Left renal pelvis (tissue), 4 donors: ENCODE data around the gene FKBP10. TPM values are rescaled to one million over a fixed set of nuclear protein-coding genes. Genes with fewer than 3 reads are reported as not detected.
A peak's percentile ranks its signal among the peaks of the same experiment; 100 is the strongest.
"Not testable (repeated sequence)": the region's sequence is repeated elsewhere in the genome, so short reads cannot be mapped to it uniquely, and the experiment has no call there.

Experiments
- DNase-seq, 4 donors: peaks; one replicate each; pipeline ENCODE4 v3.0.0-alpha.2; 2013; ENCODE audit warnings: low read depth in 4 of 4, low spot score in 3 of 4
- polyA plus RNA-seq, 4 donors: library from polyadenylated mRNA; unstranded; fragments of 120-200 nt; gene quantifications; one replicate each; pipeline ENCODE4 v1.2.1, GENCODE V29; 2013; ENCODE audit not compliant: insufficient read length in 4 of 4

FKBP10 gene
- polyA plus RNA-seq, 4 donors: 141 to 260 (median 161) TPM

DNA sequence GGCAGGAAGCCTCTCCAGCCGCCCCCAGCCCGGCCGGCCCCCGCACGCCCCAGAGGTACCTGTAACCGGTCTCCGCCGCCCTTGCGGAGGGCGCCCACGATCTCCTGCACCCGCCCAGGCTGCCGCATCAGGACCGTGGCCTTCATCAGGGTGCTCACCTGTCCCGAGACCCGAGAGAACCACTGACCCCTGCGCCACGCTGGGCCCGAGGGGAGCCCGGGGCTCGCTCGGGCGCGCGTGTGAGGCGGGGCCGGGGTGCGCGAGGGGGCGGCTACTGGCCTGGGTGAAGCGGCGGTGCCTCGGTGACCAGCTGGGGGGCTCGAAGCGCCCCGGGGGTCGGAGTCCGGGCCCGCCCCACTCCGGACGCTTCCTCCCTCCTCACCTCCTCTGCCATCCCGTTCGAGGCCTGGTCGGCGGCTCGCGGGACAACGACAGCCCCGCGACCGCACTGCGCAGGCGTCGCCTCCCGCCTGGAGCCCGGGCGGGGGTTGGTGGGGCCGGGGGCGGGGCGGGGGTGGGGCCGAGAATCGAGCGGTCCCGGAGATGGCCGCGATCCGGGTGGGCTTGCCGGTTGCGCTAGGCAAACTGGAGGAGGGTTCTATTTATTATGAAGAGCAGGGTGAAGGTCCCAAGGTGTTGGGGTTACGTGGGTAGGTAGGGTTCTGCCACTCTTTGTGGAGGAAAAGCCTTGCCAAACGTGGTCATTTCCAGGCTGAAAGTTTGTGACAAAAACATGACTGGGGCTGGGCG is 23.2 kb downstream of the FKBP10 start, which contains the start of gene NT5C3B:
Gene NT5C3B, minus strand, starts transcription at position 433 of the 750 bp plus-strand sequence. Its CDS starts 39 bp downstream, at position 394.
- no peak for DNase-seq

DNA sequence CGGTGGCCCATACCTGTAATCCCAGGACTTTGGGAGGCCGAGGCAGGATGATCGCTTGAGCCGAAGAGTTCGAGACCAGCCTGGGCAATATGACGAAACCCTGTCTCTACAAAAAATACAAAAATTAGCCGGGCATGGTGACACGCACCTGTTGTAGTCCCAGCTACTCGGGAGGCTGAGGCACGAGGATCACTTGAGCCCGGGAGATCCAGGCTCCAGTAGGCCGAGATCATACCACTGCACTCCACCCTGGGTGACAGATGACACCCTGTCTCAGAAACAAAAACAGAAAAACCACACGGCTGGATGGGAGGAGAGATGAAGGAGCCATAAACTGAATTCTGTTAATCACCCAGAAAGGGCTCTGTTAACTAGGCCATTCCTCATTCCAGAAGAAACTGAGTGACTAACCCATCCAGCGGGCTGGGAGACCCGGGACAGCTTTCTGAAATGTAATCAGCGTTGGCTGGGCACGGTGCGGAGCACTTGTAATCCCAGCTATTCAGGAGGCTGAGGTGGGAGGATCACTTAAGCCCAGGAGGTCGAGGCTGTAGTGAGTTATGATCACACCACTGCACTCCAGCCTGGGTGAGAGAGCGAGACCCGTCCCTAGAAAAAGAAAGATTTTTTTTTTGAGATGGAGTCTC is 23.9 kb downstream of the FKBP10 start:
- no peak for DNase-seq

DNA sequence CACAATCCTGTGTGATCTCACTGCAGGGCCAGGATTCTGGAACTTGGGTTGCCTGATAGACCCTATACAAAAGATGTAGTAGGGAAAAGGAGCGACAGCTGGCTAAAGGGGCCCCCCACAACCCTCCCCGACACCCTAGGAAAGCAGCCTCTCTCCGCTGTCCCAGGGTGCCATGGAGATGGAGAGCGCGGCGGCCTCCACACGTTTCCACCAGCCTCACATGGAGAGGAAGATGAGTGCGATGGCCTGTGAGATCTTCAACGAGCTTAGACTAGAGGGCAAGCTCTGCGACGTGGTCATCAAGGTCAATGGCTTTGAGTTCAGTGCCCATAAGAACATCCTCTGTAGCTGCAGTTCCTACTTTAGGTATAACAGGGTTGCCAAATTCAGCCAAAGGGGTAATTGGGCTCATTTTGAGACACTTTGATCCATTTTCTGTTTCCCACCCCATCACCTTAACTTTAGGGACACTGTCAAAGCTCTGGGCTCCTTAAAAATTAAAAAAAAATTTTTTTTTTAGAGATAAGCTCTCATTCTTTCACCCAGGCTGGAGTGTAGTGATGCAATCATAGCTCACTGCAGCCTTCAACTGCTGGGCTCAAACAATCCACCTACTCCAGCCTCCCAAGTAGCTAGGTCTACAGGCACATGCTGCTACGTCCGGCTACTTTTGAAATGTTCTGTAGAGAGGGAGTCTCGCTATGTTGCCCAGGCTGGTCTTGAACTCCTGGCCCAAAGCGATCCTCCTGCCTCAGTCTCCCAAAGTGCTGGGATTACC is 25.1 kb downstream of the FKBP10 start, which contains the start of gene KLHL10:
Gene KLHL10, plus strand, starts transcription at position 65 of the 778 bp plus-strand sequence. Its CDS starts 108 bp downstream, at position 173.
- no peak for DNase-seq

DNA sequence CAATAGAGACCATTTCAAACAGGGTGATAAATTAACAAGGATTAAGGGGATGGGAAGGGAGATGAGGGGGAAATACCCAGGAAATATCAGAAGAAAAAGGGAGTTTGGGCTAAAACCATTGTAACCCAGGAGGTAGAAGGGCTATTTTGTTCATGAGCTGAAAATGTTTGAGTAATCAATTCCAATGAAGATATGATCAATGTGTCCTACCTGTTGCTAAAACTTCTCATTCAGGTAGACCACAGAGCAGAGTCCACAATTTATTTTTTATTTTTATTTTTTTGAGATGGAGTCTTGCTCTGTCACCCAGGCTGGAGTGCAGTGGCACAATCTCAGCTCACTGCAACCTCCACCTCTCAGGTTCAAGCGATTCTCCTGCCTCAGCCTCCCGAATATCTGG is 26.6 kb downstream of the FKBP10 start:
- DNase-seq: not testable (repeated sequence)

DNA sequence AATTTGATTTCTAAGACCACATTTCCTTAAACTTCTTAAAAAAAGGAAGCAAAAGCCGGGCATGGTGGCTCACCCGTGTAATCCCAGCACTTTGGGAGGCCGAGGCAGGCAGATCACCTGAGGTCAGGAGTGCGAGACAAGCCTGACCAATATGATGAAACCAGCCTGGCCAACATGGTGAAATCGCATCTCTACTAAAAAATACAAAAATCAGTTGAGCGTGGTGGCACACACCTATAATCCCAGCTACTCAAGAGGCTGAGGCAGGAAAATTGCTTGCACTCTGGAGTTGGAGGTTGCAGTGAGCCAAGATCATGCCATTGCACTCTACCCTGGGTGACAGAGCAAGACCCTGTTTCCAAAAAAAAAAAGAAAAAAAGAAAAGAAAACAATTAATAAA is 28.0 kb downstream of the FKBP10 start:
- not testable (repeated sequence) for DNase-seq

DNA sequence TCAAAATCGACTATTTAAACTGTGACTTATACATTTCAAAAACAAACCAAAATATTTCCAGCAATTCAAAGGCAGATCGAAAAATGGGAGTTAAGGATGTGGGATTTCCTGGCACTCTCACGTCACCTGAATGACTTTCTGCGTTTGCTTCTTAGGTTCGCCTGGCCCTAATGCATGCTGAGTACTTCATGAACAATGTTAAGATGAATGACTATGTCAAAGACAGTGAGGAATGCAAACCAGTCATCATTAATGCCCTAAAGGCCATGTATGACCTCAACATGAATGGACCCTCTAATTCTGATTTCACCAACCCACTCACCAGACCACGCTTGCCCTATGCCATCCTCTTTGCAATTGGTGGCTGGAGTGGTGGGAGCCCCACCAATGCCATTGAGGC is 32.2 kb downstream of the FKBP10 start:
- no peak for DNase-seq

DNA sequence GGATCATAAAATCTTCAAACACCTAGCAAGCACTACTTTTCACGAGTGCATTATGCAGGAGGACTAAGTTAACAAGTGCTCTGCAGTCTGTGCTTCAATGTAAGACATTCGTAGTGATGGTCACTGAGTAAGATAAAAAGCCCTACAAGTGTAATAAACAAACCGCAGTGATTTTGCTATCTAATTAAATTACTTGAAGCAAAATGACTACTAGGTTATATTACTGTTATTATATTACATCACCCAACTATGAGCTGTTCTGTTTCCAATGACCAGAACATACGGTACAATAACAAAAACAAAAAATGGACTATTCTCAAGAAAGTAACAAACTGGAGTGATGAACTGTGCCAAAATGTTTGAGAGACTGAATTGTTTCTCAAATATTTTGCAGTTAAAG is 36.0 kb downstream of the FKBP10 start:
- no peak for DNase-seq

DNA sequence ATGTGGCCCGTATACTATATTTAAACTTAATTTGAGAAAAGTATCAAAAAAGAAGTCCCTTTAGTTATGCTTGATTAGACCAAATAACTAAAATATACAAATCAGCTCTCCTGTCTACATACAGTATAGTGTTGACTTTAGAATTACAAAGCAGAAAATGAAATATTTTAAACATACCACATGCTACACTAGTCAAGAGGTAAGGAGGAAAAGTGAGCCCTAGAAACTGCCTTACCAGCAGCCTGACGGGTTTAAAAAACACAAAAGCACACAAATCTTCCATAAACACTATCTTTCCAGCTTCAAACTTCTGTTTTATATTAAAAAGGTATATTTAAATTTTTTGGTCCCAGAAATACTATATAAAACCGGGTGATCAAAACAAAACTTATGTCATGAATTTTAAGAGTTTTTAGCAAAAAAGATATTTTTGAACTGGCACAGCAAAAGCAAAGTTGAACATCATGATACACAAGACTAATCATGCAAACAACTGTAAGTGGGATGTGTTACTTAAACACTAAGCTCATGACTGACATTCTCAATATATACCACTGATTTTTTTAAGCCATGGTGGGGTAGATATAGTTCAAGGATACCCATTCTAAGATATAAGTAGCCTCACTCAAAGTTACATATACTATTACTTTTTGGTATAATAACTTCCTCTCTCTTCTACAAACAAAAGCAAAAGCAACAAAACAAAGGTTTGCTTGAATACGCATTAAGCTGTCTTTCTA is 36.6 kb downstream of the FKBP10 start:
- DNase-seq: no peak

DNA sequence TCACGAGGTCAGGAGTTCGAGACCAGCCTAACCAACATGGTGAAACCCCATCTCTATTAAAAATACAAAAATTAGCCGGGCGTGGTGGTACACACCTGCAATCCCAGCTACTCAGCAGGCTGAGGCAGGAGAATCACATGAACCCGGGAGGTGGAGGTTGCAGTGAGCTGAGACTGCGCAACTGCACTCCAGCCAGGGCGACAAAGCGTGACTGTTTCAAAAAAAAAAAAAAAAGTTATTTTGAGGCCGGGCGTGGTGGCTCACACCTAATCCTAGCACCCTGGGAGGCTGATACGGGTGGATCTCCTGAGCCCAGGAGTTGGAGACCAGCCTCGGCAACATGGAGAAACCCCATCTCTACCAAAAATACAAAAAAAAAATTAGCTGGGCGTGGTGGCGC is 38.6 kb downstream of the FKBP10 start:
- not testable (repeated sequence) for DNase-seq

DNA sequence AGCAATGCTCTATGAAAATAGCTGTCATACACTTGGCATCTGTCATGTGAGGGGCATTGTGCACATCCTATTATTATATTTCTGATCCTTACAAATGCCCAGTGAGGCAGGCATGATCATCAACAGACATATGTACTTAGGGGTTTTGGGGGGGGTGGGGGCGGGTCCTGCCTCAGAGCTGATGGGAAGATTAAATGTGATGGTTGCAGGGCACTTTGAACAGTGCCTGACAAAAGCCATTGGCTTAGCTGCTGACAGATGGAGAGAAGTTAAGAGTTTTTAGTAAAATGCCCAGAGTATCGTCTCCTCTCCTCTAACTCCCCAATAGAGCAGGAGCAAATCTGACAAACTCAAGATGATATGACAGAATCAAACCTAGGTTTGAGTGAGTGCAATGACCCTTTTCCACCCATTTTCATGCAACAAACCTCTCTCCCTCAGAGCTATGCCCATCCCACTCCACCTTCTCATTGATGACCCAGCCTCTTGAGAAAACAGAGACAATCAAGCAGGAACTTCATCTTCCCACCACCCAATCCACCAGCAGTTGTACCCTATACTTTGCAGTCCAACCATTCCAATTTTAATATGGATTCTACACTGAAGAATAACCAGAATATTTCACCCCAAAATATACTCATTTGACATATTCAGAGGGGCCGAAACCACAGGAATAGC is 47.6 kb downstream of the FKBP10 start:
- DNase-seq: no peak

DNA sequence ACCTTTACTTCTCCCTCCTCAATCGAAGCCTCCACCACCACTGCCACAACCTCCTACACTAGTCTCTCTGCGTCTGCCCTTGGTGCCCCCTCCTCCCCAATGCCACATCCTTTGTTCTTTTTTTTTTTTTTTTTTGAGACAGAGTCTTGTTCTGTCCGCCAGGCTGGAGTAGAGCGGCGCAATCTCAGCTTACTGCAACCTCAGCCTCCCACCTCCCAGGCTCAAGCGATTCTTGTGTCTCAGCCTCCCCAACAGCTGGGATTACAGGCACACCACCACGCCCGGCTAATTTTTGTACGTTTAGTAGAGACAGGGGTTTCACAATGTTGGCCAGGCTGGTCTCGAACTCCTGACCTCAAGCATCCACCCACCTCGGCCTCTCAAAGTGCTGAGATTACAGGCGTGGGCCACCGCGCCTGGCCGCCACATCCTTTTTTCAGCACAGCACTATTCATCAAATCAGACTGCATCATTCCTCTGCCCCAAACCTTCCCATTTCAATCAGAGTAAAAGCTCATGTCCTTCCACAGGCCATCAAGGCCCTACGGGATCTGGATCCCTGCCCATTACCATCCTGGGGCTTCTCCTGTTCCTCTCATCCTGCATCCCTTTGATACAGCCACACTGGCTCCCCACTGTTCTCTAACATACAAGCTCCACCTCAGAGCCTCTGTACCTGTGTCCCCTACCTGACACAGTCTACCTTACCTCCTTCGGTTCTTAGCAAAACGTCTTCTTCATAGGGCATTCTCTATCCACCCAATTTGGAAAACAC is 50.5 kb downstream of the FKBP10 start:
- no peak for DNase-seq

DNA sequence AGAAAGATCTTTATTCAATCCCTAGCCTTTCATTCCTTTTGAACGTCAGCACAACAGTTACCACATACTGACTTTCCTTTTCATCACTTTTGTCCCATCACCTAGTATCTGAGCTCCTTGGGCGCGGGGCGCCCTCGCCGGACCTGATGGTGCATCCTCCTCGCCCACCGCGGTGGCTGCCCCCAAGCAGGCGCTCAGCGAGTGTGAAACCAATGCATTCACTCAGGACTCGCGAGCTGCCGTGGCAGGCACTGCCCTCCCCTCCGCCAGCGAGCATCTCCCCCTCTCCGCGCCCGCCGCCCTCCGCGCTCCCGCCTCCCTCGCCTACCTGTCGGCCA is 51.7 kb downstream of the FKBP10 start:
- peak in 1 of 4 donors; percentile 26 for DNase-seq

DNA sequence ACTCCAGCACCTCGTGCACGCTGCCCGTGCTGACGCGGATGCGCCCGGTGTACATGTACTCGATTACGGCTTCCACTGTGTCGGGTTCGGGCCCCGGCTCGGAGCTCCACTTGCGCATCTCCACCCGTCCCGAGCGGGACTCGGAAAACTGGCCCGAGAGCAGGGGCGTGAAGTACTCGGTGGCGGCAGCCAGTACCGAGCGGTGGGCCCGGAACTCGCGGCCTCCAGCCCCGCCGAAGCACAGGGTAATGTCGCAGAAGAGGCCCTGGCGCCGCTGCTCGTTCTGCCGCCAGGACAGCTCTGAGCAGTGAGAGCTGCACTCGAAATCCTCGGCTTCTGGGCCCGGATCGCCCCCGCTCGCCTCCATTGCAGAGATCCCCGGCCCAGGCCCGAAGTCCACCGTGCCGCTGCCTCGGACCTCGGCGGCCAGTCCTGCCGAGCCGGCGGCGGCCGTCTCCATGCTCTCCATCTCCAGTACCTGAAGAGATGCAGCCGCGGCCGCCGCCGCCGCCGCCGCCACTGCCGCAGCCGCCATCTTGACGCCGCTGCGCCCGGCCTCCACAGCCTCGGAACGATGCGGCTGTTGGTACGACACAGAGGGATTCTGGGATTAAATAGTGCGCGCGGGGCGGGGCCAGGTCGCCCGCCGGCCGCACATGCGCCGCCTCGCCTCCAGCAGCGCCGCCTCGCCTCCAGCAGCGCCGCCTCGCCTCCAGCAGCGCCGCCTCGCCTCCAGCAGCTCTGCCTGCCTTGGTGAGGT is 52.2 kb downstream of the FKBP10 start, which contains the start of gene KLHL11:
Gene KLHL11, minus strand, starts transcription at position 588 of the 760 bp plus-strand sequence. Its CDS starts 53 bp downstream, at position 535.
- DNase-seq: peak; percentile 68 to 83 (median 80)

DNA sequence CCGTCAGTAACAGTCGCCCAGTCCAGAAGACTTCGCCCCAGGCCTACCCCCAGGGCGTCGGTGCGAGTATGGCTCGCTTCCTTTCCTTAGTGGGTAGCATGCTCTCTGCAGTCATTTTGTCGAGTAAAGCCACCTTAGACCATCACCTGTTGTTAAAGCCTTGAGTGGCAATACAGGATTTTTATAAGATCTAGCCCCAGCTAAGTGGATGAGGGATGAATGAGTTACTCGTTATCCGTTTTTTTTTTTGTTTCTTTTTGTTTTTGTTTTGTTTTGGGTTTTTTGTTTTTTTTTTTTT is 52.7 kb downstream of the FKBP10 start:
- peak in 1 of 4 donors; percentile 29 for DNase-seq

DNA sequence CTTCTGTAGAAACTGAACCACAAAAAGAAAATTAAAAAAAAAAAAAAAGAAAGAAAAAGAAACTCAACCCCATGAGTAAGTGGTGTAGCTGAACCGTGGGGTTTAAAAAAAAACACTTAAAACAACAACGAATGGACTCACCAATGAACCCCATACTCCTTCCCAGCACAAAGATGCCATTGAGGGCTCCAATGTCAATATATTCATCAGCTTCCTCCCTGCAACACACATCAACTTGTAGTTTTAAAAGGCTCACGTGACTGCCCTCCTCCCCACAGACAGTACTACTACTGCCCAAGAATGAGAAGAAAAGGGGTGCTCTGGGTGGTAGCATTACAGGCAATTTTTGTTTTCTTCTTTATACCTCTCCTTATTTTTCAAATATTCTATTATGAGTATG is 55.8 kb downstream of the FKBP10 start:
- DNase-seq: no peak

DNA sequence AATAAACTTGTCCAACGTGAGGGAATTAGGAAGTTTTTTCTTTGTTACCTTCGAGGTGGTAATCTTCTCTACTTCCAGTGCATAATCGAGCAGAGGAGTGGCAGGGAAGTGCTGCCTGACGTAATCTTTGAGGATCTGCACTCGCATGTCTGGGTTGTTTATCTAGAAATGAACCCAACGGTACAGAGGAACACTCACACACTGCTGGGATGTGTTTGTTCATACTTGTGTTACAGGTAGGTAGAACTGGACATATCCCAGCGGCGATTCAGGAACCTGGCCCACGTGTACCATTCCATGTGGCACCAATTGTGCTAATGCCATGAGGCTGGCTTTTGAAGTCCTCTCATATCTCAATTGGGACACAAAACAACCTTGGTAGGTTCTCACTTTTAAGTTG is 56.6 kb downstream of the FKBP10 start:
- DNase-seq: no peak

DNA sequence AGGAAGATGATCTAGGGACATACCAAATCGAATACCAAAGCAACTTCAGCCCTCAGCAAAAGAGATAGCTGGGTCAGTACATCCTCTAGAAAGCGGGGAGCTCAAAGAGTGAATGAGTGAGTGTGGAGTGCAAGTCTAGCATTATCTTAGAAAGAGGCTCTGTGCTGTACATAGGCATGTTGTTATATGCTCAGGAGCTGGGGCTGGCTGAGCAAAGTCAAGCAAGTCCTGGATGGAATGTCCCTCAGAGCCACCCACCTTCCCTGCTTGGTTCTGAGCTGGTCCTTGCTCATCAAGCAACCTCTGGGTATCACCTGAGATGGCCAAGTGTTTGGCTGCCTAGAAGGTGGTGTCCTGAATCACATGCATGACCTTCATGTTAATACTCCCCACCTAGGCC is 57.3 kb downstream of the FKBP10 start:
- DNase-seq: no peak

DNA sequence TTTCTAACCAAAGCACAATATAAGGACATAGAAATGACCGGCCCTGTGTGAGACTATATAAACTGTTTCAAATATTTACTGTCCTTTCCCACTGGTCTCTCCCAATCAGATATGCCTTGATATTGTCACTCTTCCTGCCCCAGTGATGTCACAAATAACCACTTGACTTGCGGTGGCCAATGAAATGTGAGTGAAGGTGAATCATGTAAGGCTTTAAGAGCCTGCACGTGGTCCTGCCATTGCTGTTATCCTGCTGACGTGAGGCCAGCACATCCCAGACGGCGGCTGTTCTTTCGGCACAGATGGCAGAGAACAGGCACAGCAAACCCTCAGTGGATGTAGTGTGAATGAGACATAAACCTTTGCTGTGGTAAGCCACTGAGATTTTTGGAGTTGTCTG is 57.8 kb downstream of the FKBP10 start:
- no peak for DNase-seq

DNA sequence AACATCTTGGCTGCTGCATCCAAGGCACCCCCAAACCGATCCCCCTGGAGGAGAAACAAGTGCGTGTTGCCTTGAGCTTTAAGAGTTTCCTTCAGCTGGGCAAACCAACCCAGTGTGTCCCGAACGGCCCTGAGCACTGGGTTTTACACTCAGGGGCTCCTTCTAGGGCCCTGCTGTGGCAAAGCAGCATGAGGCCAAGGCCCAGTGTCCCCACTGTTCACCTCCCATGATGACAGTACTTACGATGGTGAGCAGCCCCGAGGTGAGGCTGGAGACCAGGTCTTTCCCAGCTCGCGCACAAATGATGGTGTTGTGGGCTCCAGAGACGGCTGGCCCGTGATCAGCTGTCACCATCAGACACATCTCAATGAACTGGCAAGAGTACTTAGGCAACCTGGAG is 59.0 kb downstream of the FKBP10 start:
- DNase-seq: no peak
